ENCODE results near the gene GPR153.
"Not testable (repeated sequence)": the region's sequence is repeated elsewhere in the genome, so short reads cannot be mapped to it uniquely, and the experiment has no call there.

GPR153 gene

DNA sequence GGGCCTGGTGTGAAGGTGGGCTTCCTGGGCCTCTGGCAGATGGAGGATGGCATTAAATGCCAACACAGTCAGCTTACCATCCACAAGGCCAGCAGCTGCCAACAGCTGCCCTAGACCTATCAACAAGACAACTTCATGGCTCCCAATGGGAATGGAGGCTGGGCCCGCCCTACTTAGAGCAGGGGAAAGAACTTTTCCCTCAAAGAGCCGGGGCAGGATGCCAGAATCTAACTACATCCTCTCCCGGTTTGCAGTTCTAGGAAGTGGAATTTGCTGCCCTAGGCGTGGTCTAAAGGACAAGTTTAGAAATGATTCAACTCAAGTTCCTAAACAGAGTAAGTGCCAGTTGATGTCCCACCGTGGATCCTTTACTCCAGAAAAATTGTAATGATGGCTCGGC lies 38.3 kb downstream of the GPR153 start:
- no peak for DNase-seq

DNA sequence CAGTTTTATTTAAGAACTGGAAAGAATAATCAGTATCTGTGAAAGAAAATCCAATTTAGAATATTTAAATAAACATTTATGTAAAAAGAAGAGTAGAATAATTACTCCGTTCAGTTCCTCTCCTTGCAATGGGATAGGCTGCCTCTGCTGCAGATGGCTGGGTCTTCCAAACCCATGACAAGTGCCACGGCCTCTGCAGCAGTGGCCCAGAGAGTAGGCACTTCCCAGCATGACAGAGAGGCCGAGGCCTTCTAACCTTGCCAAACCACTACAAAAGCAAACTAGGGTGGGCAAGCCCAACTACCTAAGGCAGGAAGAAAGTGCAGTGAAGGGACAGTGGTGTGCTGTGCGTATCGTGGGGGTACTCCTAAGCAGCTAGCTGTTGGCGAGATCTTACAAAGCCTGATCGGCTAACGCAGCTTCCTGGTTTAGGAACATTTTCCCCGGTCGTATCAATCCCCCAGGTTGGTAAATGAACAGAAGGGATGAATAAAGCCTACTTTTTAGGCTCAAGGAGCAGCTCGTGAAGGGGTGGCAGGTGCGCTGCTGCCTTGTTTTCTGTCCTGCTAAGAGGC lies 39.6 kb downstream of the GPR153 start:
- no peak for DNase-seq

DNA sequence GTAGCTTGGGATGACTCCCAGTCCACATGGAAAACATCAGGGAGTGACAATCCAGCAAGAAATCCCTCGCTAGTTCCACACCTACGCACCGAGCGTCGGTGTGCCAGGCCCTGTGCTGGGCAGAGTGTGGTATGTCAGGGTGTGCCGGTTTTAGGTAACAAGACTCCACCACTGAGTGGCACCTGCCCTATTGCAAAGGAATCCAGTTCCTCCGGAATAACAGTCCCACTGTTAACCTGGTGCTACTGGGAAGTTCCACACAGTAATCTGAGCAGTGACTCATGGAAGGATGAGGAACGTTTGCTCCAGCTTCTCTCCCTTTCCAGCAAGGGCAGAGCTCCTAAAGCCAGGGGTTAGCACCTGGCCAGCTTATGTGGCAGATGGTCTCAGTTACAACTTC lies 40.7 kb downstream of the GPR153 start:
- no peak for DNase-seq

DNA sequence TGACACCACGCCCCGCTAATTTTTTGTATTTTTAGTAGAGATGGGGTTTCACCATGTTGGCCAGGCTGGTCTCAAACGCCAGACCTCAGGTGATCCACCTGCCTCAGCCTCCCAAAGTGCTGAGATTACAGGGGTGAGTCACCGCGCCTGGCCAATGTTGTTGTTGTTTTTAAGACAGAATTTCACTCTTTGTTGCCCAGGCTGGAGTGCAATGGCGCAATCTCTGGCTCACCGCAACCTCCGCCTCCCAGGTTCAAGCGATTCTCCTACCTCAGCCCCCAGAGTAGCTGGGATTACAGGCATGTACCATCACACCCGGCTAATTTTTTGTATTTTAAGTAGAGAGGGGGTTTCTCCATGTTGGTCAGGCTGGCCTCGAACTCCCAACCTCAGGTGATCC lies 41.3 kb downstream of the GPR153 start:
- not testable (repeated sequence) for DNase-seq

DNA sequence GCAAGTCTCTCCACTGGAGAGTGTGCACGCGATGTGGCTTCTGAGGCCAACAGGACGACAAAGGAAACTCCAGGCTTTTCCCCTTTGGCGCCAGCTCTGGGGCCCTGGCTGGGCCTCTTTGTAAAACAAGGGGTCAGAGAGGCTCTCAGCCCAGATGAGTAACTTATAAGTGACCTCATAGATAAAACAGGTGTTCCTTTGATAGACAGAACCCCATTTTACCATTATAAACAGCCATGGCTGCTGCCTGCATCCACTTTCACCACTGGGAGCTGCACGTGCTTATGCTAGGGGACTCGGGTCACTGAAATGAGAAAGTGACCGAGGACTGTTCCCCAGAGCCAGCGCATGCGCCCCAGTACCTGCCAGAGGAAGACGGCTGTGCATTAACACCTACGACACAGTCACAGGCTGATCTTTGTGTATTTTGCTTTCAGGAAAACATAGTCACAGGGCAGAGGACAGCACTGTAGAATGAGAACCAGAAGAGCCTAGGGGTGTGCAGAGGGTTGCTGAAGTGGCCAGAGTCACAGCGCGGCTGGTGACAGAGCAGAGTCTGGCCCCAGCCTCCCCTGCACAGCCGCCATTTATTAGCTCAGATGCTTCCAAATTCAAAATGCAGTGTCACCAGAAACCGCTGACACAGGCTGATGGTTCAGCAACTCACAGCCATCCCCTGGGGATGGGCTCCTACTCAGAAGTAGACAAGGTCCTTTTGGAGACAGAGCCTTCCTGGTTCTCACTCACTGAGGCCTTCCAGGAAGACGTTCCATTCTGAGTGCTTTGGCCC lies 42.3 kb downstream of the GPR153 start:
- no peak for DNase-seq

DNA sequence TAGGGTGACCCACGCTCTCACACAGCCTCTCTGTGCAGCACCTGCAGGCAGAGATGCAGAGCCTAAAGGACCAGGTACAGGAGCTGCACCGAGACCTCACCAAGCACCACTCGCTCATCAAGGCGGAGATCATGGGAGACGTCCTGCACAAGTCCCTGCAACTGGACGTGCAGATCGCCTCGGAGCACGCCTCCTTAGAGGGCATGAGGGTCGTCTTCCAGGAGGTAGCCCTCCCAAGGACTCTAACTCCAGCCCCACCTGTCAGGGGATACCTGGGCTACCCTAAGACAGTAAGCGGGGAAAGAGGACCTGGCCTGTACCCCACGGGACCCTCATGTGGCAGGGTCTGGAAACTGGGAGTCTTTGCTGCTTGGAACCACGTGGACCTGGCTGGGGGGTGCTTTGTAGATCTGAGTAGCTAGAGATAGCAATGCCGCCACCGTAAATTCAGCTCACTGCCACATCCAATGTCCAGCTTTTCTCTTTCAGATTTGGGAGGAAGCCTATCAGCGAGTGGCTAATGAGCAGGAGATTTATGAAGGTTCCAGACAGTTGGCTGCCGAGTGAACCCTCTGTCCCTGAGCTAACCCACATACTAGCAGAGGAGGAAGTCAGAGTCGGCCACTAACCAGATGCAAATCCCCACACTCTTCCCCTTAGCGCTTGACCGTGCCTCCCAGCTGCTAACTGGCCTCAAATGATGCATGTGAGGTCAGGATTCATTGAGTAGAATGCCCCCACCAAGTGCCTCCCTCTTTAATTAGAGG lies 48.5 kb downstream of the GPR153 start:
- DNase-seq: no peak

DNA sequence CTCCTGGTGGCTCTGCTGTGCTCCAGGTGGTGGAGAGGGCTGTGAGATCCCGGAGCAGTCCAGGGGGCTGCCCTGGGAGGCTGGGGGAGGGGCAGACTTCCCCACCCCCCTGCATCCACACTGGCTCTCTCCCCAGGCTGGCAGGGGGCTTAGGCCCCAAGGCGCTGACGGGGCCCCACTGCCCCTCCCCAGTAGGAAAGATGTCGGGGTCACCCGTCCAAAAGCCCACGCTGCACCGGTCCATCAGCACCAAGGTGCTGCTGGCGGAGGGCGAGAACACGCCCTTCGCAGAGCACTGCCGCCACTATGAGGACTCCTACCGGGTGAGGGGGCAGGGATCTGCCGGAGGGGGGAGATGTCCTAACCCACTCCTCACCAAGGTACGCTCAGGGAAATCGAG lies 49.2 kb downstream of the GPR153 start:
- no peak for DNase-seq

DNA sequence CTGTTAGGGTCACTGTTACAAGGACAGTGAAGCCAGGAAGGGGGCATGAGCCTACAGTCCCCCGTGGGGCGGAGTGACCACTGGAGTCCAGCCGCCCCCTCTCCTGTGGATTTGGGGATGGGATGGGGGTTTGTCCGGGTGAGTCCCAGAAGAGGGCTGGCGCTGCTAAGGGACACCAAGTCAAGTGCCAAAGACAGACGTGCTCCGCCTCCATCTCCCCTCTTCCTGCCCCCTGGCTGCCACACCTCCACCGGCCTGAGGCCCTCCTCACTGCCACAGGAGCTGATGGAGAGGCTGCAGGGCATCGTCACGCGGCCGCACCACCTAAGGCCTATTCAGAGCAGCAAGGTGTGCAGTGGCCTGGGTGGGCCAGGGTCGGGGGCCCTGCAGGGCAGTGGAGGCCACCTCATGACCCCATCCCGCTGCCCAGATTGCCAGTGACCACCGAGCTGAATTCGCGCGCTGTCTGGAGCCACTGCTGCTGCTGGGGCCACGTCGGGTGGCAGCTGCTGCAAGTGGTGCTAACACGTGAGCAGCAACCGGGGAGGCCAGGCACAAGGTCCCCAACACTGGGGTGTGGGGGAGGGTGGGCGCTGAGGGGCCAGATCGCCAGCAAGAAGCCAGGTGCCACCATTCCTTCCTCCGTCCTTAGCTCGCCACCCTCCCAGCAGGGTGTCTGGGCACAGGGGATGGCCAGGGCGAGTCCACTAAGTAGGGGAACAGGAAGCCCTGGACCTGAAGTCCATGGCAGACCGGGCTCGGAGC lies 50.1 kb downstream of the GPR153 start:
- DNase-seq: no peak

DNA sequence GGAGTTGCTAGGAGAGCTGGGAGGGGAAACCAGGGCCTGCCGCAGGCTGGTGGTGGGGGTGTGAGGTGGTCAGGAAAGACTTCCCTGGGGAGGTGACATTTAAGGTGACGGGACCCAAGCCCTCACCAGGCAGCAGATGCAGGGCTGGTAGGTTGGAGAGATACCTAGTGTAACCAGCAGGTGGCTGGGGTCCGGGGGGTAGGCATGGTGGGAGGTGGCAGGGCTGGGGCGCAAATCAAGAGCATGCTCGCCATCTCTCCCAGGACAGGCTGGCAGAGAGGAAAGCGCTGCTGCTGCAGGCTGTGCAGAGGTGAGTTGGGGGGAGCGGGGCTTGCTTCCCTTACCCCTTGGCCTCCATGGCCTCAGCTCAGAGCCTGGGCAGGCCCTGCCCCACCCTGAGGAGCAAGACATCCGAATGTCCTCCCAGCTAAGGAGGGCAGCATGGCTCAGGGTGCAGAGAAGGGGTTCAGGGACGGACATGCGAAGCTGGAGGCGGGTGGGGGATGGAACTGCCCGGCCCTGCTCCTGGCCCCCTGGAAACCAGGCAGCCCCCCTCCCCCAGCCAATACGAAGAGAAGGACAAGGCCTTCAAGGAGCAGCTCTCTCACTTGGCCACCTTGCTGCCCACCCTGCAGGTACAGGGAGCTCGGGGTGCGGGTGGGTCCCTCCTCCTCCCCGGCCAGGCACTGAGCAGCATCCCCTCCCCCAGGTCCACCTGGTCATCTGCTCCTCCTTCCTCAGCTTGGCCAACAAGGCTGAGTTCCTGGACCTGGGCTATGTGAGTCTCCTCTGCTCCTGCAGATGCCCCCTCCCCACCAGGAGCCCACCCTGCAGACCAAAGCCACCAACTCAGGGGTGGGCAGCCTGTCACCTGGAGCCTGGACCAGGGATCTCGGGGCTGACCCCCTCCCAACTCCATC lies 51.0 kb downstream of the GPR153 start:
- DNase-seq: no peak

DNA sequence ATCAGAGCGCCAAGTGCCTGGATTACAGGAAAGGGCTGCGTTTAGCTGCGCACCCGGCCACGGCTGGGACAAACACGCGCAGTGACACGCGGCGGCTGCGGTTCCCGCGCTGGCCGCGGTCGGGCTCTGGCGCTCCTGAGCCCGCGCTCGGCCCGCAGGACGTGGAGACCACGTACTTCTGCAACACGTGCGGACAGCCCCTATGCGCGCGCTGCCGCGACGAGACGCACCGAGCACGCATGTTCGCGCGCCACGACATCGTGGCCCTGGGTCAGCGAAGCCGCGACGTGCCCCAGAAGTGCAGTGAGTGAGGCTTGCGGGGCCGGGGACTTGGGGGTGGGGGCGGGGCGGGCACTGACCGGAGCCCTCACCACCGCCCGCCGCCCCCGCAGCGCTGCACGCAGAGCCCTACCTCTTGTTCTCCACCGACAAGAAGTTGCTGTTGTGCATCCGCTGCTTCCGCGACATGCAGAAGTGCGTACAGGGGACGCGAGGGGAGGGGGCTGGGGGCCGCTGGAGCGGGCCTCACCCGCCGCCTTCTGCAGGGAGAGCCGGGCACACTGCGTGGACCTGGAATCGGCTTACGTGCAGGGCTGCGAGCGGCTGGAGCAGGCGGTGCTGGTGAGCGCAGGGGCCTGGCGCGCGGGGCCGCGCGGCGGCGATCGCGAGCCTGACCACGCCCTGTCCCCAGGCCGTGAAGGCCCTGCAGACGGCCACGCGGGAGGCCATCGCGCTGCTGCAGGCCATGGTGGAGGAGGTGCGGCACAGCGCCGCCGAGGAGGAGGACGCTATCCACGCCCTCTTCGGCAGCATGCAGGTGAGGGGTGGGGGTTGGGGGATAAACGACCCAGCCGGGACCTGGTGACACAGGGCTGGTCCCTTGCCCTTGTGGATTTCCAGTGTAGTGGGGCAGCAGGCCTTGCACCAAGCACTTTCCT lies 51.9 kb downstream of the GPR153 start:
- DNase-seq: peak; percentile 23

DNA sequence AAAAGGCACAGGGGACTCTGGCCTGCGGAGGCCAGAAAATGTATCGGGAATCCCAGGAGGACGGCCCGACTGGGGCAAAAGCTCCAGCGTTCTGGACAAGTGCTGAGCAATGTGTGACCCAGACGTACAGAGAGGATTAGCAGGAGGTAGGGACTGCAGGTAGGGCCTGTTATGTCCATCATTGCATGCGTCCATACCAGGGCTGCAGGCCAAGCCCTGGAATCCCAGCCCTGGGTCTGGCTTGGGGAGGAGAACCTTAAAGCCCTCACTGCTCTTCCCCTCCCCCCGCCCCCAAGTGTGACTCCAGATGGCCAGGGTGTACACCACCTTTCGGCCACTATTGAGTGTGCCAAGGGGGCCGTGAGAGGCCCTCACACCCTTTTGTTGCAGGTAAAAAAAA lies 53.0 kb downstream of the GPR153 start:
- DNase-seq: no peak

DNA sequence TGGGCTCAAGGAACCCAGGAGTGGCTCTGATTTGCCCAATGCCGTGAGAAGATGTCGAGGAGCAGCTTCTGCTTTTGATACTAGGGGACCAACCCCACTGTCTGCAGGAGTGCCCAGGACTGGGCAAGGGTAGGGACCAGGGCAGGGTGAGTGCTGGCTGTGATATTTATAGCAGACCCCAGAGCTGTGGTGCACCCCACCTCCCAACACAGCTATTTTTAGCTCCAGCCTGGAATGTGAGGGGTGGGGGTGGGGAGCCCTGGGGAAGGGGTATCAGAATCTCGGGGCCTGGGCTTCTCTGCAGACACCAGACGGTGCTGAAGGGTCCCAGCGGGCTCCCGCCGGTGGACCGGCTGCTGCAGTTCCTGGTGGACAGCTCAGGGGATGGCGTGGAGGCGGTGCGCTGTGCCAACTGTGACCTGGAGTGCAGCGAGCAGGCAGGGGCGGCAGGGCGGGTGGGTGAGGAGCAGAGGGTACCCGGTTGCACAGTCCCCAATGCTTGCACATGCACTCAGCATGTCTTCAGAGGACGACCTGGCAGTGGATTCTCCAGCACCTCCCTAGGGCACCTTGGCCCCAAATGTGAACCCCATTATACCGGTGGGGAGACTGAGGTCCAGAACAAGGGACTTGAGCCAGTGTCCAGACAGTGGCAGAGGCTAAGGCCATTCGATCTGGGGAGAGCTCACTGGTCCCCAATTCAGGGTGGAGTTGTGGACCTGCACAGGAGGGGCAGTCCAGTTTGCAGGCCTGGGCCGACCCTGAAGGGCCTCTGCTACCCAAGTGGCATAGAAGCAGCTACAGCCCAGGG lies 53.6 kb downstream of the GPR153 start:
- DNase-seq: no peak

DNA sequence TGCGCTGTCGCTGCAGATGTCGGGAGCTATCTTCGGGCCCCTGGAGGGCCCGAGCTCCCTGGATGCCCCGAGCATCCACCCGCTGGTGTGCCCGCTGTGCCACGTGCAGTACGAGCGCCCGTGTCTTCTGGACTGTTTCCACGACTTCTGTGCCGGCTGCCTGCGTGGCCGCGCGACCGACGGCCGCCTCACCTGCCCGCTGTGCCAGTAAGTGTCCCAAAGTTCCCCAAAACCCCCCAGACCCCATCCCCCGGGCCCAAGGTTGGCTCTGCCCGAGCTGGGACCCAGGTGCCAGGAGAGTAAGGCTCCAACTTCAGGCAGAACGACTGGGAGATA lies 54.4 kb downstream of the GPR153 start:
- no peak for DNase-seq

DNA sequence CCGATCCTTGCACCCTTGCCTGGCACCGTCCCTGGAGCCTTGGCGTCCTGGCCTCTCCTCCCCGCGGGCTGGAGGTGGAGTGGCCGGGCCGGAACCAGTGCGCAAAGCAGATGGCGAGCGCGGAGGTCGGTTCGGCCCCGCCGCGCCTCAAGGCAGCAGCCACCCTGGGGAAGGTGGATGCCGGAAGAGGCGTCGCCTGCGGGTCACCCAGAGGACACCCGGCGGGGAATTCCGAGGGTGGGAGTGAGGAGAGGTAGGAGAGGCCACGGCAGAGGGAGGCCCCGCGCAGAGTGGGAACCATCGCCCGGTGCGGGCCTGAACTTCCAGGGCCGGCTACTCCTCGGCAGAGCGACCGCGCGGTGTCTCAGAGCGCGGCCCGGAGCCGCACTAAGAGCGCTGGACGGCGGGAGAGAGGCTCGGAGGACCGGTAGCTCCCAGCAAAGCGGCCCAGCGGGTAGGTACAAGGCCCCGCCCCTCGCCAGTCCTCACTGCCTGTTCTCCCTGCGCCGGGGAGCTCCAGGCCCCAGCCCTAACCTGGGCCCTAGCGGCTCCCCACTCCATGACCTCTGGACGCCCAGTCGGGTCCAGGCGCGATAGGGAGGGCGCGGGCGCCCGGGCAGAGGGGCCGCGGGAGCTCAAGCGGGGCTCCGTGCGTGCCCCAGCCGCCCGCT lies 54.9 kb downstream of the GPR153 start, which contains the start of gene RNF207:
RNF207 (plus strand) TSS at position 271 of the 671 bp plus-strand sequence. CDS start 417 bp downstream, outside the sequence.
- DNase-seq: peak; percentile 70

DNA sequence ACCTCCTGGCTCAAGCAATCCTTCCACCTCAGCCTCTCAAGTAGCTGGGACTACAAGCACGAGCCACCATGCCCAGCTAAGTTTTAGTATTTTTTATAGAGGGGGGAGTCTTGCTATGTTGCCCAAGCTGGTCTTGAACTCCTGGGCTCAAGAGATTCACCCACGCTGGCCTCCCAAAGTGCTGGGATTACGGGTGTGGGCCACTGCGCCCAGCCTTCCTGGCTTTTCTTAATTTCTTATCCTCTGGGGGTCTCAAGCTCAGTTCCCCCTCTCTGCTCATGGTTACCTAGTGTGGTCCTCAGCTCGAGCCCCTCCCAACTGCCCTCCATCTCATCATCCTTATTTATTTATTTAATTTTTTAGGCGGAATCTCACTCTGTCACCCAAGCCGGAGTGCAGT lies 58.6 kb downstream of the GPR153 start:
- DNase-seq: no peak

DNA sequence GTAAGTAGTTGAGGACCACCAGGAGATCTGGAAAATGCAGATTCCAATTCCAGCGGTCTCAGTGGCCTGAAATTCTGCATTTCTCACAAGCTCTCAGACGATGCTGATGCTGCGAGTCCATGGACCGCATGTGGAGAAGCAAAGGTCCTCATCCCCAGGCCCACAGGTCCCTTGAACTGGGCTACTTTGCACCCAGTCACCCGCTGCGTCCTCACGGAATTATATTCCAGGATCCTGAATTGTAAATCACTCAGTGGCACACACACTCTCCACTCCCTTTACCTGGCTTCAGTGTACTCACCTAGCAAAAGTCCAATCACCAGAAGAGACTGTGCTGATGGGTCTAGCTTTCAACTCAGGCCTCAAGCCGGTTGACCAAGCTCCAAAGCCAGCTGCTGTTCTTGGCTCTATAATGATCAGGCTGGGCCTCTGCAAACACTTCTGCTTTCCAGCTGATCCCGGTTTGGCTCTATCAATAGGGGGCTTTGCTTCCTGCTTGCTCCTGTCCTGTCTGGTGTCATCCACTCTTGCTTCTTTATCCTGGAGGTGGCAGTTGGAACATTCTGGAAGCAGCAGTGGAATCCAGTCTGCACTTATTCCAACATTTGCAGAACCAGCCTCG lies 60.6 kb downstream of the GPR153 start:
- DNase-seq: no peak

DNA sequence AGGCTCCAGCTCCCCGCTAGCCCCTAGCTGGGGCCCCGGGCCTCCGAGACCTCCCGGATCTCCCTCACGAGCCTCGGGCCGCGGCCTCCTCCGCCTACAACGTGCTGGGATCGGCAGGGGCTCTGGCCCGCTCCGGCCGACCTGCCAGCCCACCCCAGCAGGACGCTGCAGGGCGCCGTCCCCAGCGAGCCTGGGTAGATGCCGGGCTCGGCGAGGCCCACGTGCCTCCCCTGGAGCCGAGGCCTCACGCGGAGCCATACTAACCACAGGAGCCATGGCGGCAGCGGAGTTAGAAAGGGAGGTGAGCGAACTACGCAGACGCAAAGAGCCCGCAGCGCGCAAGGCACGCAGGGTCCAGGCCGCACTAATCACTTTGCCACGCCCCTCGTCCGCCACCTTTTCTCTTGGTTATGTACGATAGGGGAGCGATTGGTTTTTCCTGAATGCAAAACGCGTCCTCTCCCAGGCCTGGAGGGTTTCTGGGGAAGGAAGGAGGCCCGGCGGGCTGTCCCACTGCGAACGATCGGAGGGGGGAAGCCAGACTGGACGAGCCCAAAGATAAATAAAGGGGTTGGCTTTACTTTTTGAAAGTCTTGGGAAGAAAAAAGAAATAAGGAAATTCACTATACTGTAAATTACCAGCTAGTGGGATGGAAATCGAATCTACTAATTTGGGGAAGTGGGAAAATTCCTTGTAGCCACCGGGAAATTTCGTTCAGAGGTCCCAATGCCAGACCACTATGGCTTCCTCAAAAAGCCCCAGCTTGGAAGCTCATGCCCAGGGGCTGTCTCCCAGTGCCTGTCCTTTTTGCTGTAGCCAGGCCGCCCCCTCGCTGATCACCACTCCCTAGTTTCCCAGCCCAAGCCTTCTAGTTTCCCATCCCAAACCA lies 61.4 kb downstream of the GPR153 start, which contains the start of gene RPL22:
RPL22 (minus strand) TSS at position 298 of the 890 bp plus-strand sequence; CDS start at position 276, 22 bp downstream.
- peak; percentile 97 for DNase-seq
